GM08714 (cell line): Measurements from ENCODE around the gene TMPRSS2.

Experiments
- H3K4me3 ChIP-seq: fragments of 200-500 bp; sonication (Bioruptor generic); 2 replicates; pipeline ENCODE4 v1.5.1; 2014; ENCODE audit warnings: mild to moderate bottlenecking, low read length, inconsistent platforms
- ZNF274 ChIP-seq: IDR thresholded peaks from 2 replicates; pipeline ENCODE4 v1.6.1; 2012; ENCODE audit warnings: mild to moderate bottlenecking, low read depth, low read length

TMPRSS2 gene

DNA sequence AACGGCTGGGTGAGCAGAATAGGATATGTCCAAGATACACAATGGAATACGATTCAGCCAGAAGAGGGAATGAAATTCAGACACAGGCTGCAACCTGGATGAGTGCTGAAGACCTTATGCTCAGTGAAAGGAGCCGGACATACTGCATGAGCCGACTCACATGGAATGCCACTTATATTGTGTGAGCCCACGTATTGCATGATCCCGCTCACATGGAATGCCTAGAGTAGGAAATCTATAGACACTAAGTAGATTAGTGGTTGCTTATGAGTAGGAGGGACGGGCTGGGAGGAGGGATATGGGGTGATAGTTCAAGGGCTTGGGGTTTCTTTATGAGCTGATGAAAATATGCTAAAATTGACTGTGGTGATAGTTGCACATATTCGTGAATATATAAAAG lies 26.8 kb downstream of the TMPRSS2 start:
- no peak for TF ChIP-seq ZNF274
- H3K4me3 ChIP-seq: no peak overlapping the region

- TF ChIP-seq ZNF274: no peak
- H3K4me3 ChIP-seq: no peak overlapping the region
Observed at GRCh38 chr21:41480086-41480690, 27.8 kb downstream of the TMPRSS2 start.

DNA sequence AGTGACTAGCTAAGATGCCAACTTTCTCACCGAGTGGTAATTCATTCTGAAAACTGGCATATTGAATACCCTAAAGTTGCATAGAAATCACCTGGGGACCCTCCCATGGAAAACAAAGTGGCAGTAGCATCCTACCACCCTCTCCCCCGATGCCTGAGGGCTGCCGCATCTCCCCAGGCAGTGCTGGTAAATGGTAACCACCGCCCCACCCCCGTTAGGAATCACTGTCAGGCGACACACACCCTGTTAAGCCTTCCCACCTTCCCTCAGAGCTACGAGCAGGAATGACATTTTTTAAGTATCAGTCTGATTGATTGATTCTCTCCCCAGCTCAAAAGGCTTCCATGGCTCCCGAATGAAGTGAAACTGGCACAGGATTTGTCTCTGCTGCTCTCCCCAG lies 28.3 kb downstream of the TMPRSS2 start:
- no peak for TF ChIP-seq ZNF274

GRCh38 chr21:41478319-41479177 lies 29.4 kb downstream of the TMPRSS2 start:
- TF ChIP-seq ZNF274: no peak

More for the DNA sequence above, 28.3 kb downstream of the TMPRSS2 start:
- H3K4me3 ChIP-seq: no peak overlapping the region

DNA sequence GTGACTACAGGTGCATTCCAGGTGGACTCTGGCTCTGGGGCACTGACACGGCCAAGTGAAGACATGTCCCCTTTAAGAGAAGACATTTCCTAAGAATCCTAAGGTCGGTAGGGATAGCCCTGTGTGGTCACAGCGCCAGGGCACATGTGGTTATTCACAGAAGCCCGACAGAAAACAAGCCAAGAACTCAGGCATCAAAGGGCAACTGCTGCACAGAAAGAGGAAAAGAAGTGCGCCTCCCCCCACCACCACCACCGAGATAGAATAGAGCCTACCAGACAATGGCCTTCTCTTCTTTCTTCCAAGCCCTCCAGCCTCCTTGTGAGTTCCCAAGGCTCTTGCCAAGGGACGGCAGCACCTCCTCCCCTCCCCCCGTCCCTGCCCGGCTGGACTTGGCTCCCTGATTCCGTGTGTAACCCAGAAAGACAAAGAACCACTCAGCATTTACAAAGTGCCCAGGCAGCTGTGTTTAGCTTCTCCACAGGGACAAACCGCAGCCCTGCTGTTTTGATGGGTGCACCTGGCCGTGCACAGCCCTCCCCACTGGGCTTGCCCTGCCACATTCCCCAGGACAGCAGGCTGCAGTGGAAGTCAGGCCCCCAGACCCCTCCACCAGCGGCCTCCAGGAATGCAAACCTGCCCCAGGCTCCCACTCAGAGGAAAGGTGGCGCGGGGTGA lies 30.2 kb downstream of the TMPRSS2 start:
- H3K4me3 ChIP-seq: no peak overlapping the region
- no peak for TF ChIP-seq ZNF274

More at GRCh38 chr21:41478319-41479177, 29.4 kb downstream of the TMPRSS2 start:
- H3K4me3 ChIP-seq: no peak overlapping the region

- no peak for TF ChIP-seq ZNF274
- no peak overlapping the region for H3K4me3 ChIP-seq
Observed at GRCh38 chr21:41475714-41476420, 32.1 kb downstream of the TMPRSS2 start.

DNA sequence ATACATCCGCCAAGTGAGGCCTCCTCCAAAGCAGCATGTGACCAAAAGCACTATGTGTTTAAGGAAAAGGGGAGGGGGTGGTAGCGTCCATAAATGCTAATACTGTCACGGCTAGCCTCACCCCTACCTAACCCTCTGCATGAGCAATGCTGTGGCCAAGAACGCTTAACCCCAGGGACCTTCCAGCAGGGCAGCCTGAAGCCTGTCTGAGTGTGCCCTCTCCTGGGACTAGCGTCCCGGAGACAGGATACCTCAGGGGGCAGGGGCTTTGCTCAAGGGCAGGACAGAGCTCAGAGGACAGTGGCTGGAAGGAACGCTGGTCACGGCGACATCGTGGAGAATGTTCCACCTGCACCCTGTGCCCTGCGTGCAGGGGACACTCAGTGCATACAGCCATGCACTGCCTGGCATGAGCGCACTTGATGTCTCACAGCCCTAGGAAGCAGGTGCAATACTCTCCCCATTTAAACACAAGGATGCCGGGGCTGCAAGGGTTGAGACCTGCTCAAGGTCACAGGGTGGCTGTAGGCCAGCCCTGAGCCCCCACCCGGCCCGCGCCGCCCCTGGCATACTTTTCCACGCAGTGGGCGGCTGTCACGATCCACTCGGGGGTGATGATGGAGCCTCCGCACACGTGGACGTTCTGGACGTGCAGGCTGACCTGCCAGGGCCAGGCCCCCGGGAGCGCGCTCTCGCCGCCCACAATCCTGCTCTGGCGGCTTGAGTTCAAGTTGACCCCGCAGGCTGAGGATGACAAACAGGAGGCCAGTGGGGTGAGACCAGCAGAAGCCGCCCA lies 35.0 kb downstream of the TMPRSS2 start:
- H3K4me3 ChIP-seq: no peak overlapping the region
- TF ChIP-seq ZNF274: no peak

DNA sequence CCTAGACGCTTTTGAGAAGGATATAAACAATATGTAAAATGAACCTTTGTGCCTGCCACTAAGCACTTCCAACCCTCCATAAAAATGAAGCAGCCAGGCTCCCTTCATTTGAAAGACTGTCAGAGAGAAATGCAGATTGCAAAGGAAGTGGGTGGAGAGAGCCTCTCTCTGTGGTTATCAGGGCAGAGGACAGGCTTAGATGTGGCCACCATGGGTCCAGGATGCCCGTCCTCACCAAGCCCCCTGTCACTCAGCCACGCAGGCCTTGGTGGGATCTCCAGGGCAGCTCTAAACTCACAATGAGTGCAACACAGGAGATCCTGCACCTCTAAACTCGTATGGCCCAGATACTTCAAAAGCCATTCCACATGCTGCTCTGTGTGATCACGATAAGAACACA lies 37.9 kb downstream of the TMPRSS2 start:
- no peak for TF ChIP-seq ZNF274
- no peak overlapping the region for H3K4me3 ChIP-seq

DNA sequence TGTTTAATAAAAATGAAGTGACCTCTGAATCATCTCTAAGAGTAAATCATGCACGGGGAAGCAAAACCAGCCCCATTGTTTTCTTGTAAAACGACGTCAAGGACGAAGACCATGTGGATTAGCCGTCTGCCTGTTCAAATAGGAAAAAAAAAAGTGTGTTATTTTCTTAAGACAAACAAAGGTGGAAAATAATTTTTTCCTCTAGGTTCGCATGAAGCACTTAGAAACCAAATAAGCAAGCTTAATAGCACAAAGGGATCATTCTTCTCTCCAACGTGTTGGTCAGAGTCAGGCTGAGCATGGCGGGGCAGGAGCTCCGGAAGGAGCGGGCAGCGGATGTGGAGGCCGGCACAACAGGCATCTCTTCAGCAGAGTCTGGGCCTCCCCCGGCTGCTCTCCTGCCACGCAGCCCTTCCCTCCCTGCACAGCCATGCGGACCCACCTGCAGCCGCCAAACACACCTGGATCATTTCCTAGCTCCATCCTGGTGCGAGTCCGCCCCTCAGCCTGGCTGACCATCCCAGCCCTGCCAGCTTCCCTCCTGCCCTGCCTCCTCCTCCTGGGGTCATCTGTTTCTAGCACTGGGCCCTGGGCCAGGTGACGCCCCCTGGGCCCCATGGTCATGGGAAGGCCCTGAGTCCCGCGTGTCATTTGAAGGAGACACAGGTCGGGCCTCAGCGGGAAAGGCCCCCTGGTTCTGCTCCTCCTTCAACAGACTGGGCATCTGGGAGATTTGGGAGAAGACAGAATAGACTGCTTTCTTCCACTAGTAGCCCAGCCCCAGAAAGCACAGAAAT lies 41.7 kb downstream of the TMPRSS2 start:
- no peak overlapping the region for H3K4me3 ChIP-seq
- no peak for TF ChIP-seq ZNF274

- TF ChIP-seq ZNF274: no peak
- H3K4me3 ChIP-seq: no peak overlapping the region
Observed at GRCh38 chr21:41465176-41465781, 42.7 kb downstream of the TMPRSS2 start.

DNA sequence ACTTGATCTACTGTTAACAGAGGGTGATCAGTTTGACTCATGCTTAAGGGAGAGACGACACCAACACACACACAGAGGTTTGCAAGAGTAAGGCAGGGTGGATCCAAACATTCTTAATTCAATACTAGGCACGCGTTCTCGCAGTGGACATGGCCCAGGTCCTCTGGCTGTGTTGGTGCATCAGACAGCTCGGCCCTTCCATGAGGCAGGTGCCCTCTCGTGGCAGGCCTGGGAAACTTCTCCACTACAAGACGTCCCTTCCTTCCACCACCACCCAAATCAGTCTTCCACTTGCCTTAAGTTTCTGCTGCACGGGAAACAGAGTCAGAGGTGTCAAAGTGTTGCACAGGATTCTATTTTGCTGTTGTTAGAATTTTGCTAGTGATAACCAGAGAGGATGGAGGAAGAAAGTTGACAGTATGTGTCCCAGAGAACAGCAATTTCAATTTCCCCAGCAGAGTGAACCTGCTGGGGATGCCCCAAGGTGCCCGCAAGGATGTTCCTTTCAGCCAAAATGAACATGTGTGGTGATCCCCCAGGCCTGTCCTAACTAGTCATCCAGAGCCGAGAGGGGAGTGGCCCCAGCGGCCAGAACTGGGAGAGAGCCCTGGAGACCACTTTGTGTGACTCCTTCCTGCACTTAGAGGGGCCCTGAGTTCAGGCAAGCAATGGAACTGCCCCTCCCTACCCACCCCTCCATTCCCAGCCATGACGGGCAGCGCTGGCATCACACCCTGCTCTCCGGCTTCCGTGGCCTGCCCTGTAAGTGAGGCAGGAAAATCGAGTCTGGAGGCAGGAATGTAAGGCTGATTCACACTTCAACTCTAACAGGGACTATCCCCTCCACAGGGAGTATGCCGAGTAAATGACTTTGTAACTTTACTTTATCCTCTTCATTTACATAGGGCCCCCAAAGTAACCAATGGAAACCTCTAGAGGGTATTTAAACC lies 47.1 kb downstream of the TMPRSS2 start:
- no peak overlapping the region for H3K4me3 ChIP-seq
- TF ChIP-seq ZNF274: no peak
